Parathyroid adenoma (tissue), 2 donors: ENCODE data around the gene CDKN2AIP.
"Not testable (repeated sequence)": the region's sequence is repeated elsewhere in the genome, so short reads cannot be mapped to it uniquely, and the experiment has no call there.

Experiments
- H2AFZ ChIP-seq: fragments of 300-600 bp; sonication (generic); one replicate; pipeline ENCODE4 v1.7.0; 2017; ENCODE audit warnings: antibody characterized with exemption, mild to moderate bottlenecking
- H3K27ac ChIP-seq: fragments of 300-600 bp; sonication (generic); one replicate; pipeline ENCODE4 v1.7.0; 2017
- H3K27me3 ChIP-seq: fragments of 300-600 bp; sonication (generic); one replicate; pipeline ENCODE4 v1.7.0; 2017; ENCODE audit warnings: low read length; ENCODE audit not compliant: control insufficient read depth, insufficient read depth
- H3K36me3 ChIP-seq: fragments of 300-600 bp; sonication (generic); one replicate; pipeline ENCODE4 v1.7.0; 2017; ENCODE audit warnings: low read length; ENCODE audit not compliant: control insufficient read depth, insufficient read depth
- H3K4me1 ChIP-seq: fragments of 300-600 bp; sonication (generic); one replicate; pipeline ENCODE4 v1.7.0; 2017; ENCODE audit warnings: control low read depth
- H3K4me2 ChIP-seq: fragments of 300-600 bp; sonication (generic); one replicate; pipeline ENCODE4 v1.7.0; 2017; ENCODE audit warnings: low read length
- H3K4me3 ChIP-seq: fragments of 300-600 bp; sonication (generic); one replicate; pipeline ENCODE4 v1.7.0; 2017; ENCODE audit warnings: low read depth, low read length
- H3K79me2 ChIP-seq: fragments of 300-600 bp; sonication (generic); one replicate; pipeline ENCODE4 v1.7.0; 2017; ENCODE audit warnings: control low read depth
- H3K9ac ChIP-seq: fragments of 300-600 bp; sonication (generic); one replicate; pipeline ENCODE4 v1.7.0; 2017; ENCODE audit warnings: mild to moderate bottlenecking
- H3K9me3 ChIP-seq: fragments of 300-600 bp; sonication (generic); one replicate; pipeline ENCODE4 v1.7.0; 2017; ENCODE audit warnings: low read length; ENCODE audit not compliant: control insufficient read depth
- TF ChIP-seq, protein P1 (sequence below): fragments of 300-600 bp; sonication (generic); IDR thresholded peaks from one replicate; pipeline ENCODE4 v1.7.0; 2017; ENCODE audit warnings: antibody characterized with exemption, mild to moderate bottlenecking
- donor health status: primary hyperparathyroidism.

The CDKN2AIP gene

DNA sequence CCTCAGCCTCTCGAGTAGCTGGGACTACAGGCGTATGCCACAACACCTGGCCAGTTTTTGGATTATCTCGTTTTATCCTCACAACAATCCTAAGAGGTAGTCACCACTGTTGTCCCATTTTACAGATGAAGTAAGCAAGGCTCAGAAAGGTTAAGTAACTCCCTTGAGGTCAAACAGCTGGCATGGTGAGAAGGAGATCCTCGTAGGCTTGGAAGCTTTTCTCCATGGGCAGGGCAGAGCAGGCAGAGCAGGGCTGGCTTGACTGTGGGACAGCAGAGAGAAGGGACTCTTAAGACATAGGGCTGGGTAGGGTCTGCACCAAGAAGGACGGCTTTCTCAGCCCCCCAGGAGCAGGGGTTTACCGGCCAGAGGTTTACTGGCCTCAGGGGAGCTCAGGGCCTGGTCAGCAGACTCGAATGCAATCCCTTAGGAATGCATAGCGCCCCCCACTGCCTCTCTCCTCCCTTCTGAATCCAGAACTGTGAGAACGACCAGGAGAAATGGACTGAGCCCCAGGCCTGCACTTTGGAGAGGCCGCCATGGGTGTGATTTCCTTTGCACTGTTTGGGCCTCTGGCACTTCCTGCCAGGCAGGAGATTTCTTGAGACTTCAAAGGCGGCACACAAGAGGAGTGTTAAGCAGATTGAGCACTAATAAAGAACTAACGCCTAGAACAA, 14.0 kb upstream of the CDKN2AIP start:
- no peak overlapping the region for H3K9ac ChIP-seq

DNA sequence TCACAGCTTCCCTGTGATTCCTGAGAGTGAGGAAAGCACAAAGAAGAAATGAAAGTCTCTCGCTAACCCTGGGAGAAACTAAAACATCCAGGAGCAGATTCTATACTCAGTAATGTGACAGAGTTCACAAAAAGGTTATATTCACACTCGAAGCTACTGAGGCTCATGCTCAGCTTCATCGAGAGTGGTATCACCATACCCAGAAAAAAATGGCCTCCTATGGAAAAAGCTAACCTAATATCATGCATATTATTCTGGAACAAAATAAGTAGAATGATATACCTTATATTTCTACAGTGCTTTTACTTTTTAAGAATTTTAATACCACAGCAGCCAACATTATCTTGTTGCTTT, 13.5 kb upstream of the CDKN2AIP start:
- Histone ChIP-seq H3K9ac (no peak overlapping the region), H3K27me3 (no peaks in the 10 kb centered on the region), H3K36me3 (no peaks in the 10 kb centered on the region), H3K4me2 (no peak overlapping the region), H3K79me2 (no peaks in the 10 kb centered on the region), H3K27ac (no peak overlapping the region), H3K9me3 (no peaks in the 10 kb centered on the region), H3K4me1 (no peaks in the 10 kb centered on the region), H2AFZ (peak overlapping the region; percentile 17), H3K4me3 (no peak overlapping the region)
- TF ChIP-seq, protein P1, sequence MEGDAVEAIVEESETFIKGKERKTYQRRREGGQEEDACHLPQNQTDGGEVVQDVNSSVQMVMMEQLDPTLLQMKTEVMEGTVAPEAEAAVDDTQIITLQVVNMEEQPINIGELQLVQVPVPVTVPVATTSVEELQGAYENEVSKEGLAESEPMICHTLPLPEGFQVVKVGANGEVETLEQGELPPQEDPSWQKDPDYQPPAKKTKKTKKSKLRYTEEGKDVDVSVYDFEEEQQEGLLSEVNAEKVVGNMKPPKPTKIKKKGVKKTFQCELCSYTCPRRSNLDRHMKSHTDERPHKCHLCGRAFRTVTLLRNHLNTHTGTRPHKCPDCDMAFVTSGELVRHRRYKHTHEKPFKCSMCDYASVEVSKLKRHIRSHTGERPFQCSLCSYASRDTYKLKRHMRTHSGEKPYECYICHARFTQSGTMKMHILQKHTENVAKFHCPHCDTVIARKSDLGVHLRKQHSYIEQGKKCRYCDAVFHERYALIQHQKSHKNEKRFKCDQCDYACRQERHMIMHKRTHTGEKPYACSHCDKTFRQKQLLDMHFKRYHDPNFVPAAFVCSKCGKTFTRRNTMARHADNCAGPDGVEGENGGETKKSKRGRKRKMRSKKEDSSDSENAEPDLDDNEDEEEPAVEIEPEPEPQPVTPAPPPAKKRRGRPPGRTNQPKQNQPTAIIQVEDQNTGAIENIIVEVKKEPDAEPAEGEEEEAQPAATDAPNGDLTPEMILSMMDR: no peak

More for the DNA sequence above, 14.0 kb upstream of the CDKN2AIP start:
- peak overlapping the region; percentile 17 for H2AFZ ChIP-seq
- no peak overlapping the region for H3K4me3 ChIP-seq
- no peaks in the 10 kb centered on the region for H3K9me3 ChIP-seq
- H3K27ac ChIP-seq: no peak overlapping the region
- H3K4me1 ChIP-seq: no peaks in the 10 kb centered on the region
- H3K79me2 ChIP-seq: no peaks in the 10 kb centered on the region
- H3K27me3 ChIP-seq: no peaks in the 10 kb centered on the region
- TF ChIP-seq, protein P1: no peak
- no peaks in the 10 kb centered on the region for H3K36me3 ChIP-seq
- H3K4me2 ChIP-seq: no peak overlapping the region

DNA sequence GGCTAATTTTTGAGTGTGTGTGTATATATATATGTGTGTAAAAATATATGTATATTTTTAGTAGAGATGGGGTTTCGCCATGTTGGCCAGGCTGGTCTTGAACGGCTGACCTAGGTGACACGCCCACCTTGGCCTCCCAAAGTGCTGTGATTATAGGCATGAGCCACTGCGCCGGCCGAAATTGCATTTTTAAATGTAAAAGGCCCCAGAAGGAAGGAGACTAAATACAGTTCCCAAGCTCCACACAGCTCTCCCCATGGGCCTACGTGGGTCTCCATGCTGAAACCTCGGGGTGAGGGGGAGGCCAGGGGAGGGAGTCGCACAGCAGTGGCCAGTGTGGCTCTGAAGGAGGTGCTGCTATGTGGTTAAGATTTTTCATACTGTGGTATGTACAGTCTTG, 12.8 kb upstream of the CDKN2AIP start:
- no peaks in the 10 kb centered on the region for H3K4me1 ChIP-seq
- H2AFZ ChIP-seq: no peak overlapping the region
- no peak overlapping the region for H3K27ac ChIP-seq
- no peaks in the 10 kb centered on the region for H3K27me3 ChIP-seq
- no peaks in the 10 kb centered on the region for H3K79me2 ChIP-seq
- no peaks in the 10 kb centered on the region for H3K9me3 ChIP-seq
- H3K4me3 ChIP-seq: no peak overlapping the region
- no peaks in the 10 kb centered on the region for H3K36me3 ChIP-seq
- H3K9ac ChIP-seq: no peak overlapping the region
- no peak overlapping the region for H3K4me2 ChIP-seq
- TF ChIP-seq, protein P1: no peak

DNA sequence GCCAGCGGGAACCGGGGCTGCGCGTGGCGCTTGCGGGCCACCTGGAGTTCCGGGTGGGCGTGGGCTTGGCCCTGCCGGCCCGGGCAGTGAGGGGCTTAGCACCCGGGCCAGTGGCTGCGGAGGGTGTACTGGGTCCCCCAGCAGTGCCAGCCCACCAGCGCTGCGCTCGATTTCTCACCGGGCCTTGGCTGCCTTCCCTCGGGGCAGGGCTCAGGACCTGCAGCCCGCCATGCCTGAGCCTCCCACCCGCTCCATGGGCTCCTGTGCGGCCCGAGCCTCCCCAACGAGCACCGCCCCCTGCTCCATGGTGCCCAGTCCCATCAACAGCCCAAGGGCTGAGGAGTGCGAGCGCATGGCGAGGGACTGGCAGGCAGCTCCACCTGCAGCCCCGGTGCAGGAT, 11.3 kb upstream of the CDKN2AIP start:
- not testable (repeated sequence) for H3K79me2 ChIP-seq, H3K9me3 ChIP-seq, H2AFZ ChIP-seq, H3K36me3 ChIP-seq, H3K4me3 ChIP-seq, H3K9ac ChIP-seq, H3K4me1 ChIP-seq, H3K4me2 ChIP-seq, H3K27me3 ChIP-seq, H3K27ac ChIP-seq

DNA sequence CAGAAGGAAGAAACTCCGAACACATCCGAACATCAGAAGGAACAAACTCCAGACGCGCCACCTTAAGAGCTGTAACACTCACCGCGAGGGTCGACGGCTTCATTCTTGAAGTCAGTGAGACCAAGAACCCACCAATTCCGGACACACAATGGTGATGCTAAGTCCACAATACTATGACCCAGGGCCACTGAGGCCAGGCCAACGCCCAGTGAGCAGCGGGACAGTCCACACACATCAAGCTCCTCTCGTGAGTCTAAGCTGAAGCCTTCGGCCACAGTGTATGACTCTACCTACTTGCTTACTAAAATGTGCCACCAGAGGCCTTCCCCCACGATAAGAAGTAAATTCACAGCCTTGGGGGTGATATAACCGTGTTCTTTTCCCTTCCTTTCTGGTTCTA, 10.2 kb upstream of the CDKN2AIP start:
- no peak overlapping the region for H3K9ac ChIP-seq
- H3K4me3 ChIP-seq: no peak overlapping the region
- no peaks in the 10 kb centered on the region for H3K79me2 ChIP-seq
- no peak overlapping the region for H3K27ac ChIP-seq
- TF ChIP-seq, protein P1: no peak
- no peaks in the 10 kb centered on the region for H3K4me1 ChIP-seq
- H3K9me3 ChIP-seq: no peaks in the 10 kb centered on the region
- H3K27me3 ChIP-seq: no peaks in the 10 kb centered on the region
- no peaks in the 10 kb centered on the region for H3K36me3 ChIP-seq
- H2AFZ ChIP-seq: no peak overlapping the region
- no peak overlapping the region for H3K4me2 ChIP-seq
